SU-DHL-6 (cell line): ENCODE data around the gene ADA.

Experiments
- CTCF ChIP-seq: fragments of 200-600 bp; sonication (generic); IDR thresholded peaks from one replicate; pipeline ENCODE4 v1.5.1; 2017; ENCODE audit warnings: antibody characterized with exemption, mild to moderate bottlenecking, low read length, moderate library complexity; ENCODE audit not compliant: insufficient read depth, poor library complexity, severe bottlenecking
- EZH2phosphoT487 ChIP-seq: fragments of 200-600 bp; sonication (generic), shearing (Covaris generic); conservative IDR thresholded peaks from 2 replicates; pipeline ENCODE4 v1.6.1; 2018; ENCODE audit warnings: mild to moderate bottlenecking, antibody characterized with exemption, low read length, moderate library complexity, mixed read lengths

GRCh38 chr20:44600301-44600700 lies 51.2 kb downstream of the ADA start:
- no peak for TF ChIP-seq CTCF
- no peak for TF ChIP-seq EZH2phosphoT487
